Stromal cell of bone marrow (primary cell): ENCODE results near the gene MRPL24.
A peak's percentile ranks its signal among the peaks of the same experiment; 100 is the strongest.
"Not testable (repeated sequence)": the region's sequence is repeated elsewhere in the genome, so short reads cannot be mapped to it uniquely, and the experiment has no call there.

Source experiments
- DNase-seq: peaks from one replicate; pipeline ENCODE4 v3.0.0-alpha.2; 2012; ENCODE audit warnings: low read depth

MRPL24 gene

DNA sequence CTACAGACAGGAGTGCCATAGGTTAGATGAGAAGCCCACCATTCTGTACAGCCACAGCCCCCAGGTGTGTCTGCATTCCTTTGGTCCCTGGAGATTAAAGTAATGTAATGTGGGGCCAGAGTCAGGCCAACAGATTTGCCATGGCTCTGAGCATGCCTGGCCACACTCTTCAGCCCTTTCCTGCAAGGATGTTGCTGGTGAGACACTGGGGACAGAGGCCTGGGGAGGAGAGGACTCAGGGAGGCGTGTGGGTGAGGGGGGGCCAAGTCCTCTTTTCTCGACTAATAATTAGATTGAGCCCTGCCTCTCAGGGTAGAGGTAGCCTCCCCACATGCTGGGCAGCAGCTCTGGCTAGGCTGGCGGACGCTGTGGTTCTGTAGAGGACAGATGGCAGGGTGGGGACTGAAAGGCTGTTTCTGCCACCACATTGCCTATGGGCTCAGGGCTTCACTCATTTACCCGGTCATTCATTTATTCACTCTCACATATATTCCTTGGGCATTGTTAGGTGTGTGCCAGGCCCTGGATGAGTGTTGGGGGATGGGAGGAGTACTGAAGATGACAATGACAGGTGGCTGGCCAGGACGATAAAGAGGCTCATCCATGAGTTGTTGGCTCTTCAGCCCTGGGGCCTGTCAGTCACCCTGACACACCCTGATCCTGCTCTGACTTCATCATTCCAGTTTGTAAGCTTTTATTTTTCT lies 19.4 kb upstream of the MRPL24 start:
- no peak for DNase-seq

DNA sequence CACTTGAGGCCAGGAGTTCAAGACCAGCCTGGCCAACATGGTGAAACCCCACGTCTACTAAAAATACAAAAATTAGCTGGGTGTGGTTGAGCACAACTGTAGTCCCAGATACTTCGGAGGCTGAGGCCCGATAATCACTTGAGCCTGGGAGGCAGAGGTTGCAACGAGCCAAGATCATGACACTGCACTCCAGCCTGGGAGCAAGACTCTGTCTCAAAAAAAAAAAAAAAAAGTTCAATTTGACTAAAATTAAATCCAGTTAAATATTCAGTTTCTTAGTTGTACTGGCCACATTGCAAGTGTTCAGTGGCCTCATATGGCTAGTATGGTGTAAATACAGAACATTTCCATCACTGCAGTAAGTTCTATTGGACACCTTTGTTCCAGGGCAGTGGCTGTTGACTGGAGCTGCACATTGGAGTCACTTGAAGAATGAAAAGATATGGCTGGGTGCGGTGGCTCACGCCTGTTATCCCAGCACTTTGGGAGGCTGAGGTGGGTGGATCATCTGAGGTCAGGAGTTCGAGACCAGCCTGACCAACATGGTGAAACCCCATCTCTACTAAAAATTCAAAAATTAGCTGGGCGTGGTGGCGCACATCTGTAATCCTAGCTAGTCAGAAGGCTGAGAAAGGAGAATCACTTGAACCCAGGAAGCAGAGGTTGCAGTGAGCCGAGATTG lies 16.8 kb upstream of the MRPL24 start:
- DNase-seq, result not testable (repeated sequence)

DNA sequence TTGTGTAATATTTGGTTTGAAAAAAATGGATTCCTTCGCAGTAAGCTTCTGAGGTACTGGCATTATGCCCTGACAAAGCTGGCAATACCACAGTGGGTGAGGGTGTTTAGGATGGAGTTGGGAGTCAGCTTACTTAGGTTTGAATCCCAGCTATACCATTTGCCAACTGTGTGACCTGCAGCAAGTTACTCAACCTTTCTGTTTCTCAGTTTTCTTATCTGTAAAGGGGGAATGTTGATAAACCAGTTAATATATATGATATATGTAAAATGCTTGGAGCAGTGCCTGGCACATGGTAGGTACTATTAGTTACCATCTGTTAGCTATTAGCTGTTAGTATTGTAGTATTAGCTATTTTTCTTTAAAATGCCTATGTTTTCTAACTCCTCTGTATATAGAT lies 15.5 kb upstream of the MRPL24 start:
- no peak for DNase-seq

DNA sequence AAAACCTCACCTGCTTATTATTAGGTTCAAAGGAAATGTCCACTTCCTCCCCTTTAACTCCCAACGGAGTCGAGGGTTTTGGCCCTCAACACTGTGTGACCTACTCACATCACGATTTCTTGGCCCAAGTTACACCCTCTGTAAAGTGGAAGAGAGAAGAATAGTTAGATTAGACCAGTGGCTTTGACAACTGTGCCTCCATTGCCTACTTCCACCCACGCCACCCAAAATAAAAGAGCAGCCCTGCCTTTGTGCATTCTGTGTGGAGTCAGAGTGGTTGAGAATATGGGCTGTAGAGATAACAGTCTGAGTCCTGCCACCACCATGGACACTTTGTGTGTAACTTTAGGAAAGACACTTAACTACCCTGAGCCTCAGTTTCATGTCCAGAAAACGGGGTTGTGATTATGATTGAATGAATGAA lies 14.7 kb upstream of the MRPL24 start:
- DNase-seq, result no peak

DNA sequence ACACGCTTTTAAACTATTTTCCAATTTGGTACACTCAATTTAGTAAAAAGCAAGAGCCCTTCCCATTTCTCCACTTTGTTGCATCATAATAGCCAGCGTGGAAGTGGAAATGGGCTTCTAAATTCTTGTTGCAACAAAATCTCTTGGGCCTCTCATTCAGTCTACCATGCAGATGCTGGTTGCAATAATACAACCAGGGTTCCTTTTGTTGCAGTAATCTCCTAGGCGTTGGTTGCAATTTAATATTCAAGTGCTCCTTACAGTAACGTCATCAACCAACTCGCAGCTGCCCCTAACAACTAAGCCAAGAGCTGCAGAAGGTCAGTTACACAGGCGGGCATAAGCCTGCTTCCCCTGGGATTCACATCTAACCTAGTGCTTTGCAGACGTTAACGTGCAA lies 13.3 kb upstream of the MRPL24 start:
- no peak for DNase-seq

DNA sequence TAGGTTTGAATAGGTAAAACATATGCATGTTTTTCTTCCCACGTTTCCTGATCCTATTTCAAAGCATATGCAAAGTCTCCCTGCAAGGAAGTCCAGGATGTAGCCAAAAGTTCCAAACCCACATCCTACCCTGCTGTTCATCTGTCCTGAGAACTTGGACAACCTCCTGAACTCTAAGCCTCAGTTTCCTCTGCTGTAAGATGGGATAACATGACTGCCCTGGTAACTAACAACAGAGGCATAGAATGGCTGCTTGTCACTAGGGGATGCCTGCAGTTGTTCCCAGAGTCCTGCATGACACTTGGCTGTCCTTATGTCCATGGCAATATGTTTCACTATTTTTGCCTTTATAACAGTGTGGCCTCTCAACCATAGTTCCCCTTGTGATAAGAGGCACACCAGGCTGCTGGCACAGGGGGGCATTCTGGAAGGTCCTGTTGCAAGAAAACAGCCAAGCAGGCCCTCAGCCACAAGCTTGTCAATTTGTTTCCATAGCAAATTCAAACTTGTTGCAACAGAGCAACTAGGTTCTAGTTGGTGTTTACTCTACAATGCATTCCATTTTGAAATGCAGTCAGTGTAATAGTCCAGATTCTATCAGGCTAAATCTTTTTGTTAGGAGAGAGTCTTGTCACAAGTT lies 12.1 kb upstream of the MRPL24 start:
- no peak for DNase-seq

DNA sequence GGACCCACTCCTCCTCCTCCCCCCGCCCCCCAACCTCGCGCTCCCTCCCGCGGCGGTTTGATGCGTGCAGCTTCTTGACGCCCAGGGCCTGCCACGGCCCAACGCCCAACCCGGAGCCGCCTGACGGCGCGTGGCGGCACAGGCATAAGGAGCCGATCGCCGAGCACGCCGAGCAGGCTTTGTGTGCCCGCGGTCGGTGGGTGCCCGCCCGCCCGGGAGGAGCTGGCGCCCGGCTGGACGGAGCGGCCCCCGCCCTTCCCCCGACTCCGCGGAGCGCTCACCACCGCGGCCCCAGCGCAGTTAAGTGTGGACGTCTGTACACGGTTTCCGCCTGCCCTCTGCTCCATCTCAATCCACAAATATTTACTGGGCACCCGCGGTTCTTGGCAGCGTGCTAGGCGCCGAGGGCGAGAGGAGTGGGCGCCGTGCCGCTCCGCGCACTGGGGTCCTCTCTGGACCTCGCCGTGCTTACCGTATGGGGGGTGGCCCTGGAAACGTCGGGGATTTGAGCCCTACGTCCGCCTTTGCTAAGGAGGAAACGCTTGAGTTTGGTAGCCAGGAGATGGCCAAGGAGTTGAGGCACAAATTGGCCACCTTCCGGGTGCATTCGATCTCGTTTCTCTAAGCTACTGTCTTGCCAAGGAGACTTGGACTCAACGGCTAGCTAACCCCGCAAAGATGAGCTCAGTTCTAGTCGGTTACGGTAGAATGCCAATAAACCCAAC lies 11.0 kb upstream of the MRPL24 start:
- peak; percentile 94 for DNase-seq

DNA sequence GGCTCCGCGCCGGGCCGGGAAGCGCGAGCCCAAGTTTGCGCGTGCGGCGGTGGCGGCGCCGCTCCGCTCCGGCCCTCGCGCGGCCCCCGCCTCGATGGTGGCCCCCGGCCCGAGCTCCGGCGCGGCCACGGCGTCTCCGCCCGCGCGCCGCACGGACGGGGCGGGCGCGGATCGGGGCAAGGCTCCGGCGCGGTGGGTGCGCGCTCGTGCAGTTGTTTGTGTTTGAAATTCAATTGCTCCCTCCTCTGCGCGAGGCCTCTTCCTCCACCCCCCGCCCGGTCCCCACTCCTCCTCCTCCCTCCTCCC lies 10.5 kb upstream of the MRPL24 start, which contains the start of gene HDGF:
HDGF (minus strand) TSS at position 225 of the 306 bp plus-strand sequence. CDS start 246 bp downstream, outside the sequence.
- no peak for DNase-seq

DNA sequence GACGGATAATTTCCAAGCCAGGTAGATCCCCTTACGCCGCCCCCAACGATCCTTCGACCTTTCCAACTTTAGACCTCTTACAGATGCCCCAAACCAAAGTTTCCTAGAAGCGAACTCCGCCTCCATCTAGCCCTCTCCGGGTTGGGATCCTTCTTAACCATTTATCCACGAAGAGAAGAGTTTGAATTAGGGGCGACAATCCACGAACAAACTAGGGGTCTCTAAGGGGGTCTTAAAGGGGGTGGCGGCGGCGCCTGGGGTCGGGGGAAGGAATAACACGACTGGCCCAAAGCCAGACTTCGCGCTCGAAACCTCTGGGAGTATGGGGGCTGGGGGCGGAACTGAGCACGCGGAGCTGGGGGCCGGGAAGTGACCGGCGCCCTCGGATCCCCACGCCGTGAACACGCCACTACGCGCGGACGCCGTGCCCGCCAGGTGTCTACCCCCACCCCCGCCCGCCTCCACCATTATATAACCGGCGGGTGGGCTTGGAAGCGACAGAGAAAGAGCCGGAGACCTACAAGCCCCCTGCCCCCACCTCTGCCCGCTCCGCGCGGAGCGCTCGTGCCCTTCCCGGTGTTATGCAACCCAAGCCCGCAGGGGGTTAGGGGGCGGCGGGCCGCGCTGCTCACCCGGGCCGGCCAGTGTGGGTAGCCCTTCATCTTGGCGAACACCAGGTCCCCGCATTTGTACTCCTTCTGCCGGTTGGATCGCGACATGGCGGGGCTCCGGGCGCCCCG lies 10.0 kb upstream of the MRPL24 start:
- DNase-seq, result no peak

DNA sequence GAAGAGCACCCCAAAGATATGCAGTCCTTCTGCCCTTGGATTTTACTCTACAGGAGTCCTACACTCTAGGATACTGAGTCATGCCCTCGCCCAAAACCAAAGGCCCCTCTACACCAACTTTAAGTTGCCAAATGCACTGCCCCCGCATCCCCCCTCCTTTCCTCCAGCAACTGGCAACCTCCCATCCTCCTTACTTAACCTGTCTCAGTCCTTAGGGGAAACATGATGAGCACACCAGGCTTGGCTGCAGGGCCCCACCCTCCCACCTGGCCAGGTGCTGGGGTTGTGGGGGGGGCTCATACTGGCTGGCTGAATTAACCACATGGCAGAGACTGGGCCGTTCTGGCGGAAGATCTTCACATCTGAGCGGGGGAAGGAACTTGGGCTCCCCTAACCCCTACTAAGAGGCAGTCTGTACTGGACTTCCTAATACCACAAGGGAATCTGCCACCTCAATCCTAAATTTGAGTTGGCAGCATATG lies 9.3 kb upstream of the MRPL24 start:
- DNase-seq, result no peak

DNA sequence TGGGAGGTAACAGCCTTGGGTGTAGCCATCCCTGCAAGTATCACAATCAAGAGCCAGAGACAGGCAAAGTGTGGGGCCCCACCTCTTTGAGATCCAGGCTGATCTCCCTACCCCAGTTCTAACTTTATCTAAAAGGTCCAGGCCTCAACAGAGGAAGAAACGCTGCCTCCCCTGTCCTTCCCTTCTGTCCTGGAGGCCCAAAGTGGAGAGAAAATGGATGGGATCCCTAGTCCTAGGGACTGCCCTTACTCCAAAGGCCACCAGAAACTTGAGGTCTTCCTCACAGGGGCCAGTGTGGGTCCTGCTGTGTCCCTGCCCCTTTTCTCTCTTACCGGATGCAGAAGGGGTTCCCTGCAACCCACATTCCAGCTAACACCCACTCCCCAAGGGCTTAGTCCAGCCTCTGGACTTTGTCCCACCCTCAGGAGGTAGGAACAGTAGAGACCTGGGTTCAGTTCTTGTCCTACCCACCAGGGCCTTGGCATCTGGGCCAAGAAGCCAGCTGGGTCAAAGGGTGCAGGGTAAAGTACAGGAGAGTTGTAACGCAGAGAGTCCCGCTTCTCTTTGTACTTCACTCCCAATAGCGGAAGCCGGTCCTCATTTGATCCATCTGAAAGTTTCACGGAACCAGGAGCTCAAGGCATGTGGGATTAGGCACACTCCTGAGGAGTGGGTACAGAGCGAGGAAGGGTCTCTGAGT lies 8.7 kb upstream of the MRPL24 start:
- no peak for DNase-seq

DNA sequence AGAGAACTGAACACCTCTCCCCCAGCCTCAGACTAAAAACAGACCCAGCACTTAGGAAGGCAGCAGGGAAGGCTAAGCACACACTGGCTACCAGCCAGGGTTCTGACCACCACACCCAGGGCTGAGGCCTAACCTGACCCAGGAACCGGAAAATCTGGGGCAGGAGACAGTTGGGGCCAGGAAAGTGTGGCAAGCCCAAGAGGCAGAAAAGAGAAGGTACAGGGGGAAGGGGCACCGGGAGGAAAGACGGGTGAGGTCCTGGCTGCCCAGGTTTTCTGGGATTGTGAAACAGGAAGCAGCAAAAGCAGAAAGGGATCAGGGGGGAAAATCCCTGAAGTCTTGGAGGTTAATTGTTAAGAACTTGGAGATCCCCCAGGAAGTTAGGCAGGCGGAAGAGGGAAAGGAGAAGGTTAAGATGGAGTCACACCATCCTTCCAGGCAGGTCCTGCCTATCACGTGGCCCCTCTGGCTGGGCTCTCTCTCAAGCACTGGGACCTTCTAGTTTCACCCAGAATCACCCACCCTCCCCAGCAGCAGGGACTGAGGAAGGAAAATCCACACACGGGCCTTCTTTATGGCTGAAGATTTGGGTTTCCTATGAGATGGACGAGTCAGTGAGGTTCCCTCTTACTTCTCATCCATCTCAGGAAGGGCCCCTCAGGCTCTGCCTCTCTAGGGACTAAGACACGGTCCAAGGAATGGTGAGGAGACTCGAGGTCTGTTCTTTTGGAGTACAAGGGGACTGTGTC lies 8.0 kb upstream of the MRPL24 start:
- DNase-seq, result no peak

DNA sequence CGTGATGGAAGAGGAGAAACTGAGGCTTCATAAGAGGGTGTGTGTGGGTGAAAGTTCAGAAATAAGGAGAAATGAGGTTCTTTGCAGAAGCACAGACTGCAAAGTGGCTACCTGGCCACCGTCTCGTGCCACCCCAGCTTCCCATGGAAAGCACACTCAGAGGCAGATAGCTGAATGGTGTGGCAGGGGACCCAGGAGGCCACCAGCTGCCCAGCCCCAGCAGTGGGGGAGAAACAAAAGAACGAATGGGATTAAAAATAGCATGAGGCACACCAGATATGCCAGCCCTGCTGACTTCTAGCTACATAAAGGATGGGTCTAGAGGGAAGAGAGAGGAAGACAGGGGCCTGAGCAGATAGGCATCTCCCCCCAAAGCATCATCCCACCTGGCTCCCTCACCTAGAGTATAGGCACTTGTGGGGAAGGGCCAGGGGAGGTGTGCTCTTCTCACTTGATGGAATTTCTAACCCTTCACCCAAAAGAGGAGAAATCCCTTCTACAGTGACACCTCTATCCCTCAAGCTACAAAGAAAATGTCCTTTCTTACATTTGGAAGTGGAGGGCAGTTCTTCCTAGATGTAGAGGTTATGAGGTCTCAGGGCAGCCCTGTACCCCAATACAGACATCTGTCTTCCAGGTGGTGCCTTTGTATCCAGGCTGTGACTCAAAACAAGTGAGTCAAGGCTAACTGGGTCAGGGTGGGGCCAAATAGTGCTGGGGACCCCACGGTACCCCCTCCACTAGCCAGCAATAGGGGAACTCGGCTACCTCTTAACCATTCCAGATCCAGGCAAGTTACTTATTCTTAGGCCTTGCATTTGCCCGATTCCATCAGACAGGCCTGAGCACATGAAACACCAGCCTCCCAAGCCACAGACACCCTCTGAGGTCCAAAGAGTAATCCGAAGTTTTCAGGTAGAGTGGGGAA lies 7.1 kb upstream of the MRPL24 start:
- DNase-seq, result no peak

DNA sequence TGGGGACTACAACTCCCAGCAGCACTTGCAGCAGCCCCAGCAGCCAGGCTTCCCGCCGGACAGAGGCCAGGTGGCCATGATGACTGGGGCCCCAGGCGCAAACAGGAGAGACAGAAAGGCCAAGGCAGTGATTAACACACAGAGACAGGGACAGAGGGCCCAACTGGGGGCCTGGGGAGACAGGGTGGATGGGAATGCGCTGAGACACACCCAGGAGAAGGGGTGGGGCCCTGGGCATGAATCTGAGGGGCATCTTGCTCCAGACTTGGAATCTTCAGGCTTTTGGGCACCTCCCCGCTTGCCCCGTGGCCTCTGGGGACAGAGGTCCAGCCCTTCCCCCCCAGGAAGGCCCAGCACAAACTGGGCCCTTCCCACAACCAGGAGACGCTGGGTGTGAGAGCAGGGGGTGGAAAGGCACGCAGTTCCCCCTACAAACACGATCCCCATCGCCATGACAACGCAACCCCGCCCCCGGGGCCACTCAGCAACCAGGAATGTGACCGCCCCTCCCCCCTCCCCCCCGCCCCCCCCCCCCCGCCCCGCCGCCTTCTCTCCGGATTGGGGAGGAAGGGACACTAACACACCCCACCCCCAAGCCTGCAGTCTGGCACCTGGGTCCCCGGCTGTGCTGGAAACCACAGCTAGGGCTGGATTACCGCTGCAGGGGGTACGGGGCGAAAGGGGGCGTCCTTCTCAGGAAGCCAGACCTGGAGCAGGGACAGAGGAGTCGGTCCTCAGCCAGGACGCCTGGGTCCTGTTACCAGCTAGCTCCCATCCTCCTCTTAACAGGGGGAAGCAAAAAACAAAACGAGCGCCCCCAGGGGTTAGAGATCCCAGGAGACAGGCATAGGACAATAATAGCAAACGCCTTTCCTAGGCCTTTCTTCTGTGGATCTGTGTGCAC lies 6.1 kb upstream of the MRPL24 start:
- DNase-seq, result peak; percentile 86

DNA sequence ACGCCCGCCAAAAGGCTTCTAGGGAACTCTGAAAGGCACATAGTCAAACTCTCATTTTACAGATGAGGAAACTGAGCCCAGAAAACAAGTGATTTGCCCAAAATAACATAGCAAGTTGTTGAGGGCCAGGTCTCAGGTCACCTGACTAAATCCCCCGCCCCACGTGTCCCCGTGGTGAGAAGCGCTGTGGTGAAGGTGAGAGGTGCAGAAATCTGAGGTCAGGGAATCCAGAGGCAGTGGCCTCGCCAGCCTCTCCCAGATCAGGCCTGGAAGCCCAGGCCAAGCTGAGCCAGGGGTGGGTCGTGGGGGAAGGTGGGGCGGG lies 5.5 kb upstream of the MRPL24 start:
- DNase-seq, result no peak

DNA sequence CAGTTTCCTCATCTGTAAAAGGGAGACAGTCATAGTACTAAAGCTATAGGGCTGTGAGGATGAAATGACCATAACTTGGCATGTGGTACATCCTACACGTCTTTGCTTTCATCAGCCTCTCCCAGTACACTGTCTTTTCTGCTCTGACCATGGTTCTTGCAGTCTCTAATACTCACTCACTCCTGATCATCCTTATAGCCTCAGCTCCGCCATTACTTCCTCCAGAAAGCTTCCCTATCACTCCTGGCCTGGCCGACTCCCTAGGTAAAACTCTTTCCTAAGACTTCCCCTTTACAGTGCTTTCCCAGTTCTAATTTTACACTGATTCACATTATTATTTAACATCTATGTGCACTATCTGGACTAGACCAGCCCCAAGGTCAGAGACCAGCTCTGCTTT lies 5.0 kb upstream of the MRPL24 start:
- no peak for DNase-seq

DNA sequence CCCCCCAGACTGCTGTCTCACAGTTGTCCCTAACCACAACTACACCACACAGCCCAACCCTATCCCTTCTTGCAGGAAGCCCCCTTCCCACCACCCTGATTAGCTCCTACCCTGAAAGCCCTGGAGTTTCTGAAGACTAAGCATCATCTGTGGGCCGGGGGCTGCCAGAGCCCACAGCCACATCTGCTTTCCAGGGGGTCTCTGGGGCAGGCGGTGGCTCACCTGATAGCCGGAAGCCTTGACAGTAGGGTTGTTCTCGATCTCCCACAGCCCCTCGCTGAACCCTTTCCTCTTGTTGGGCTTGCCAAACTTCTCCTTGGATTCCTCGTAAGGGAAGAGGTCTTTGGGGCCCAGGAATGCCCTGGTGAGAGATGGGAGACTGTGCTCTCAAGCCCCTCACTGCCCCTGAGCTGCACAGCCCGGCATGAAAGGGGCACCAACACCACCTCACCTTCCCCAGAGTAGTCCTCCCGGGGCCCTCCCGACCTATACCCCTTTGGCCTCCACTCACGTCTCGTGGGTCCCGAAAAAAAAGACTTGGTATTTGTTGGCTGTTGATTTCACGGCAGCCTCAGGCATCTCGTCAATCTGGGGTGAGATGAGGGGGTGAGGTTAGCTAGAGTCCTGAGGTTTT lies 4.0 kb upstream of the MRPL24 start:
- DNase-seq, result no peak

DNA sequence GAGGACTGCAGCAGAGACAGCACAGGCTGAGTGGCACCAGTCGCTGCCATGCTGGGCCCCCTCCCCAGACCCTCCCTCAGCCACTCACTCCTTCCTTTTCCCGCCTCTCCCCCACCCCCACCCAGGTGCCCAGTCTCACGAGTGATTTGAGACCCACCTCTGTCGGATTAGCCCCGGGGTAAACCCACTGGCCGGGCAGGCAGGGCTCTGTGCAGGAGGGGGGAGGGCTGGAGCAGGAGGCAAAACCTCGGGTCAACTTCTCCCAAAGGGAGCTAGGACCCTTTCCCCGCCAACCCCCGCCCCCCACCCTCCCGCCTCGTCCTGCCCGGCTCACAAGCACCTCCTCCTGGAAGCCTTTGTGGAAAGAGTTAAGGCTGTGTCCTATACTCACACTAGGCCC lies 3.5 kb upstream of the MRPL24 start:
- DNase-seq, result no peak
